Natural killer cell treated with Interleukin-12 subunit alpha and Interleukin-12 subunit beta and Interleukin-15 and Interleukin-18, amount 100 ng/mL, for 72 hours (primary cell): Measurements from ENCODE around the gene FMN1. TPM values are rescaled to one million over a fixed set of nuclear protein-coding genes. Genes with fewer than 3 reads are reported as not detected.

Experiments used
- ATAC-seq, 2 donors: fragments of 150-1000 bp; cut with Tn5 transposase in 1 of 2; sonication (Bioruptor Pico), chemical (Tn5 transposase) in 1 of 2; 2 replicates each; pipeline ENCODE4 v1.10.0; 2021
- DNase-seq: peaks from one replicate; pipeline ENCODE4 v3.0.0; 2022; ENCODE audit warnings: low spot score
- H3K27ac Mint-ChIP-seq, 2 donors: 1 replicate in 1 of 2; 2 replicates in 1 of 2; pipeline ENCODE4 v1.8.0; 2022; ENCODE audit warnings: mixed read lengths in 2 of 2, mild to moderate bottlenecking in 1 of 2, moderate library complexity in 1 of 2
- H3K27me3 Mint-ChIP-seq, 2 donors: 1 replicate in 1 of 2; 2 replicates in 1 of 2; pipeline ENCODE4 v1.8.0; 2022; ENCODE audit warnings: mixed read lengths in 2 of 2
- H3K36me3 Mint-ChIP-seq: one replicate; pipeline ENCODE4 v1.8.0; 2022; ENCODE audit warnings: mixed read lengths
- H3K4me1 Mint-ChIP-seq, 2 donors: 1 replicate in 1 of 2; 2 replicates in 1 of 2; pipeline ENCODE4 v1.8.0; 2022; ENCODE audit warnings: low read depth in 2 of 2, mixed read lengths in 2 of 2, mild to moderate bottlenecking in 1 of 2
- H3K4me3 Mint-ChIP-seq: one replicate; pipeline ENCODE4 v1.8.0; 2022; ENCODE audit warnings: mixed read lengths
- H3K9me3 Mint-ChIP-seq: 2 replicates; pipeline ENCODE4 v1.8.0; 2022; ENCODE audit warnings: mixed read lengths
- total RNA-seq, 2 donors: library from RNA; stranded (reverse); gene quantifications; one replicate each; pipeline ENCODE4 v1.2.3, GENCODE V29; 2022

The FMN1 gene
- total RNA-seq, 2 donors from 2014 or later, result 0.55 to 2.6 TPM

DNA sequence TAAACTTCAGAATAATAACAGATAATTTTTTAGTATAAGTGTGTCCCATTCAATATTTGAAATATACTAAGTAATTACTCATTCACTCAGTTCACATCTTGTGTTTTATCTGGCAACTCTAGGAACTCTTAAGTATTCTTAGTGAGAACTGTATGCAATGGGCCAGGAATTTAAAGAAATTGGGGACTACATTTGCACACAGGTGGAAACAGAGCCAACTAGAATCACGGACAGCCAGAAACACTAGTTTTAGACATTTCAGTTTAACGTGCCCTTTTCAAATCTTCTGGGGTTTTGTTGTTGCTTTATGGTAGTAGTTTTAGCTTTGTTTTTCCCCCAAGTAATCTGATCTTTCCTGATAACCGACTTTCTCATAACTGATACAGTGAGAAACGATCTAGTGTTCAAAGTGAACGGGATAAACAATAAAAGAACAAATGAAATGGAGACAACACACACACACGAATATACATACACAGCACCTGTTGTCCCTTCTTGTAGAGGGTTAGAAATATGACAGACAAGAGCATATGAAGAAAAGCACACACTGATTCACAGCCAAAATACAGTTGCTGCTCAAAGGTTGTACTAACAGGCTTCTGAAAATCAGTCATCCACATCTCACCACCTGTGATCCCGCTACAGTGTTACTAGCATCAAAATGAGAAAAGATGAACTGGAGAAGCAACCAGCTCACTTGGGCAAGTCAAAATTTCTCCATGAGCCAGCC is 167.0 kb downstream of the FMN1 start:
- Mint-ChIP-seq H3K36me3 (no peaks in the 10 kb centered on the region), H3K4me3 (no peak overlapping the region), H3K27ac (no peak overlapping the region), H3K27me3 (peaks cover 5 to 10% of the 10 kb centered on the region in 2 donors), H3K4me1 (peaks cover 0 to 10% of the 10 kb centered on the region in 2 donors), H3K9me3 (no peaks in the 10 kb centered on the region)
- ATAC-seq (no peak), DNase-seq (no peak)

DNA sequence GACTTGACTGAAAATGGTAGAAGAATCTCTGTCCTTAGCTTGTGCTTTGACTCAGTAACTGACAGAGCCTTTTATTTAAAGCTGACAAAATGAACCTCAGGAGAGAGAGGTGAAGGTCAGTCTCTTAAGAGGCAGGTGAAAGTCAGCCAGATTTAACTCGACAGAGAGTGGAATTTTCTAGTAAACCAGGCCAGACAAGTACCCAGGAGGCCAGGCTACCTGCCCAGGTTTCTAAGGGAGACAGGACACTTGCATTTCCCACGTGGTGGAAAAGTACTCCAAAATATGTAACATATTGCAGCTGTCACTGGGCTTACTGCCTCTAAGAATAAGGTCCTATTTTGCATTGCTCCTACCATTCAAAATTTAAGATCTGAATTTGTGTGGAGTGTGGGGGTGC is 167.9 kb downstream of the FMN1 start:
- ATAC-seq, result no peak
- H3K27ac Mint-ChIP-seq, result no peak overlapping the region
- H3K27me3 Mint-ChIP-seq, result peaks cover 5 to 11% of the 10 kb centered on the region in 2 donors
- H3K36me3 Mint-ChIP-seq, result no peaks in the 10 kb centered on the region
- H3K4me3 Mint-ChIP-seq, result no peak overlapping the region
- peaks cover 0 to 10% of the 10 kb centered on the region in 2 donors for H3K4me1 Mint-ChIP-seq
- H3K9me3 Mint-ChIP-seq, result no peaks in the 10 kb centered on the region
- DNase-seq, result no peak

DNA sequence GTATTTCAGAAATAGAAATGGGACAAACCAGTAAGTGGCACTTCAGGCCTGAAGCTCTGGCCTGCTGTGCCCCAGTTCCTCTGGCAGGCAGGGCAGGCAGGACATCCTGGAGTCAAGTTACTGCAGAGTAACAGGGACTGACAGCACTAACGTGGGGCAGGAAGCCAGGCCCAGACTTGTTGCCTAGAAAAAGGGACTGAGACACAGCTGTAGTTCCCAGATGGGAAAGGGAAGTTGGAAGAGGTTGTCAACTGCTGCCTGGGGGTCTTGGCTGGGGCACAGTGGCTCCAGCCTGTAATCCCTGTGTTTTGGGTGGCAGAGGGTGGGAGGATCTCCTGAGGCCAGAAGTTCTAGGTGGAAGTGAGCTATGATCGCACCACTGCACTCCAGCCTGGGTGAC is 171.9 kb downstream of the FMN1 start:
- Mint-ChIP-seq H3K9me3 (no peaks in the 10 kb centered on the region), H3K27me3 (peaks cover 0 to 6% of the 10 kb centered on the region in 2 donors), H3K27ac (no peak overlapping the region), H3K4me3 (no peak overlapping the region), H3K36me3 (no peaks in the 10 kb centered on the region), H3K4me1 (no peaks in the 10 kb centered on the region)
- DNase-seq, result no peak
- no peak for ATAC-seq

GRCh38 chr15:33021806-33022389 is 172.6 kb downstream of the FMN1 start:
- no peaks in the 10 kb centered on the region for H3K36me3 Mint-ChIP-seq
- no peak overlapping the region for H3K27ac Mint-ChIP-seq
- no peak for ATAC-seq
- H3K4me1 Mint-ChIP-seq, result no peaks in the 10 kb centered on the region
- peaks cover 0 to 6% of the 10 kb centered on the region in 2 donors for H3K27me3 Mint-ChIP-seq
- no peak for DNase-seq
- H3K9me3 Mint-ChIP-seq, result no peaks in the 10 kb centered on the region
- no peak overlapping the region for H3K4me3 Mint-ChIP-seq

DNA sequence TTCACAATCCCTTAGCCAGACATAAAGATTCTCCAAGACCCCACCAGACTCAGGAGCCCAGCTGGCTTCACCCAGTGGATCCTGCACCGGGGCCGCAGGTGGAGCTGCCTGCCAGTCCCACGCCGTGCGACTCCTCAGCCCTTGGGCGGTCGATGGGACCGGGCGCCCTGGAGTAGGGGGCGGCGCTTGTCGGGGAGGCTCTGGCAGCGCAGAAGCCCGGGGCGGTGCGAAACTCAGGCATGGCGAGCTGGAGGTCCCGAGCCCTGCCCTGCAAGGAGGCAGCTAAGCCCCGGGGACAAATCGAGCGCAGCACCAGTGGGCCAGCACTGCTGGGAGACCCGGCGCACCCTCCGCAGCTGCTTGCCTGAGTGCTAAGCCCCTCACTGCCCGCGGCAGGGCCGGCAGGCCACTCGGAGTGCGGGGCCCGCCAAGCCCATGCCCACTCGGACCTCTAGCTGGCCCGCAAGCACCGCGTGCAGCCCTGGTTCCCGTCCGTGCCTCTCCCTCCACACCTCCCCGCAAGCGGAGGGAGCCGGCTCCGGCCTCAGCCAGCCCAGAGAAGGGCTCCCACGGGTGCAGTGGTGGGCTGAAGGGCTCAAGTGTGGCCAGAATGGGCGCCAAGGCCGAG is 175.0 kb downstream of the FMN1 start:
- H3K9me3 Mint-ChIP-seq, result no peaks in the 10 kb centered on the region
- peaks cover 0 to 6% of the 10 kb centered on the region in 2 donors for H3K27me3 Mint-ChIP-seq
- H3K4me3 Mint-ChIP-seq, result no peak overlapping the region
- no peak for DNase-seq
- H3K4me1 Mint-ChIP-seq, result no peaks in the 10 kb centered on the region
- no peak for ATAC-seq
- H3K36me3 Mint-ChIP-seq, result no peaks in the 10 kb centered on the region
- H3K27ac Mint-ChIP-seq, result no peak overlapping the region

GRCh38 chr15:33016405-33017024 is 178.0 kb downstream of the FMN1 start:
- Mint-ChIP-seq H3K27ac (no peak overlapping the region), H3K27me3 (peaks cover 0 to 9% of the 10 kb centered on the region in 2 donors), H3K36me3 (no peaks in the 10 kb centered on the region), H3K4me1 (no peaks in the 10 kb centered on the region), H3K9me3 (no peaks in the 10 kb centered on the region), H3K4me3 (no peak overlapping the region)
- DNase-seq, result no peak
- ATAC-seq, result no peak

DNA sequence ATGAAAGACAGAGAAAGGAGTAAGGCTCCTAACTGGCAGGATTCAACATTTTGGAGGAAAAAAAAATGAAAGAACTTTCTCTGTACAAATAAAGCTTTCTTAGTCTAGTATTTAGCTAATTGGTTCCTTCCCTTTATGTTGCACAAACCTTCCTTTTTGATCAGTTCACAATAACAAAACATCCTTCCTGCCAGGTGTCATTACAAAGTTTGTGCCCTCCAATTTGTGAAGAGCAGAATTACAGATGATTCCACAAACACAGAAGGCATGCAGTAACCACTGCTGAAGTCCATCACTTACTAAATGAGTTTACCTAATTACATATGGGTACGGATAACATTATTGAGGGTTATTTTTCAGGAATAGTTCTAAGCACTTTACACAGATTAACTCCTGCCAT is 179.9 kb downstream of the FMN1 start:
- H3K4me1 Mint-ChIP-seq, result no peaks in the 10 kb centered on the region
- peaks cover 0 to 13% of the 10 kb centered on the region in 2 donors for H3K27me3 Mint-ChIP-seq
- DNase-seq (no peak), ATAC-seq (no peak)
- H3K9me3 Mint-ChIP-seq, result no peaks in the 10 kb centered on the region
- no peak overlapping the region for H3K27ac Mint-ChIP-seq
- no peaks in the 10 kb centered on the region for H3K36me3 Mint-ChIP-seq
- no peak overlapping the region for H3K4me3 Mint-ChIP-seq

DNA sequence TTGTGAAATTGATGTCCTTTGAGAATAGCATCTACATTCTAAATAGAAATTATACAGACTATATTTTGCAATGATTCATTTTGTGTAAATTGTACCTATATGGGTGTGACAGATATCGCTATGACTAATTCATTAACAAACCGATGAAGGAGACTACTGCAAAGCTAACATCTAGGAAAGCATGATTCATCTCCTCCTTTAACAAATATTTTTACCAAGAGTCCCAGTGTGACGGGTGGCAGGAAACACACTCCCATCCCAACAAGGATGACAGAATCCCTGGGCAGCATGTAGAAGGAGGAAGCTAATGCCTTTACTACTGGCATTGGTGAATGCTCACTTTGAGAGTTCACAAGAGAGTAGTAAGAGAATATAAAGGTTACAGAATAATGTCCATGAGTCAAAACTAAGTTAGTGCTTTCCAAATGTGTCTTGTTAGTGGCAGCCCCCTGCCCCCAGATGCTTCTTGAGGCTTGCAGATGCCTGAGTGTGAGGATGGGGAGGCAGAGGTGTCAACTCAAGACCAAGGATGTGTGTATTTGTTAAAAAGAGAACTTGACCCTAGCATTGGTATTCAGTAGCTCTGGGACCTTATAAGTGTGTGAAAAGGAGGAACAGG is 180.6 kb downstream of the FMN1 start:
- ATAC-seq (peak in 1 of 2 donors; percentile 41), DNase-seq (no peak)
- Mint-ChIP-seq H3K9me3 (no peaks in the 10 kb centered on the region), H3K4me3 (no peak overlapping the region), H3K27ac (no peak overlapping the region), H3K36me3 (no peaks in the 10 kb centered on the region), H3K27me3 (peaks cover 0 to 17% of the 10 kb centered on the region in 2 donors), H3K4me1 (no peaks in the 10 kb centered on the region)

- H3K27ac Mint-ChIP-seq, result no peak overlapping the region
- no peaks in the 10 kb centered on the region for H3K4me1 Mint-ChIP-seq
- H3K36me3 Mint-ChIP-seq, result no peaks in the 10 kb centered on the region
- no peak for ATAC-seq
- DNase-seq, result no peak
- no peak overlapping the region for H3K4me3 Mint-ChIP-seq
- H3K9me3 Mint-ChIP-seq, result no peaks in the 10 kb centered on the region
- peaks cover 0 to 26% of the 10 kb centered on the region in 2 donors for H3K27me3 Mint-ChIP-seq
Measured at GRCh38 chr15:33011976-33012375, 182.5 kb downstream of the FMN1 start.

GRCh38 chr15:33009603-33010002 is 184.9 kb downstream of the FMN1 start:
- Mint-ChIP-seq H3K9me3 (no peaks in the 10 kb centered on the region), H3K36me3 (no peaks in the 10 kb centered on the region)

DNA sequence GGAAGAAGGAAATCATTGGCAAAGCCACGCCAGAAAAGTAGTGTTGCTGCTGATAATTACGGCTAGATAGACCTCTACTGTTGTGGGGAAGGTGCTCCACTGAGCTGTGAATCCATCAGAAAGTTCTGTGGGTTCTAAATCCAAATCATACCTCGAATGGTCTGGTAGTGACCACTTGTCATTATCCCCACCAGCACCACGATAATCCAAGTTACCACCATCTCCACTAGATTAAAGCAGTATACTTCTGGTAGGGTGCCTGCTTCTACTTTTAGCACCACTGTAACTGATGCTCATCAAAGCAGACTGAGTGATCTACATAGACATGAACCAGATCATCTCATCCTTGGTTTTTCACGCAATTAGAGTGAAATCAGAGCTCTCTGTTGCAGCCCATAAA is 185.5 kb downstream of the FMN1 start:
- no peak for ATAC-seq
- H3K36me3 Mint-ChIP-seq, result no peaks in the 10 kb centered on the region
- peaks cover 7 to 31% of the 10 kb centered on the region in 2 donors for H3K27me3 Mint-ChIP-seq

More at GRCh38 chr15:33009603-33010002, 184.9 kb downstream of the FMN1 start:
- Mint-ChIP-seq H3K27ac (no peak overlapping the region), H3K4me1 (peaks cover 0 to 5% of the 10 kb centered on the region in 2 donors), H3K4me3 (no peak overlapping the region), H3K27me3 (peaks cover 7 to 31% of the 10 kb centered on the region in 2 donors)
- no peak for ATAC-seq
- no peak for DNase-seq

GRCh38 chr15:33008284-33008995 is 186.1 kb downstream of the FMN1 start:
- peaks cover 0 to 5% of the 10 kb centered on the region in 2 donors for H3K4me1 Mint-ChIP-seq
- H3K36me3 Mint-ChIP-seq, result no peaks in the 10 kb centered on the region
- no peak overlapping the region for H3K4me3 Mint-ChIP-seq

More for the DNA sequence above, 185.5 kb downstream of the FMN1 start:
- DNase-seq, result no peak
- H3K4me3 Mint-ChIP-seq, result no peak overlapping the region
- peaks cover 0 to 5% of the 10 kb centered on the region in 2 donors for H3K4me1 Mint-ChIP-seq
- H3K27ac Mint-ChIP-seq, result no peak overlapping the region
- no peaks in the 10 kb centered on the region for H3K9me3 Mint-ChIP-seq

GRCh38 chr15:33007303-33007855 is 187.1 kb downstream of the FMN1 start:
- H3K9me3 Mint-ChIP-seq, result no peaks in the 10 kb centered on the region
- DNase-seq, result no peak
- ATAC-seq, result no peak
- no peak overlapping the region for H3K4me3 Mint-ChIP-seq
- H3K27ac Mint-ChIP-seq, result no peak overlapping the region
- H3K27me3 Mint-ChIP-seq, result peaks cover 7 to 25% of the 10 kb centered on the region in 2 donors
- H3K36me3 Mint-ChIP-seq, result no peaks in the 10 kb centered on the region
- peaks cover 0 to 5% of the 10 kb centered on the region in 2 donors for H3K4me1 Mint-ChIP-seq

More at GRCh38 chr15:33008284-33008995, 186.1 kb downstream of the FMN1 start:
- Mint-ChIP-seq H3K27me3 (peaks cover 7 to 31% of the 10 kb centered on the region in 2 donors), H3K9me3 (no peaks in the 10 kb centered on the region), H3K27ac (no peak overlapping the region)
- DNase-seq, result no peak
- ATAC-seq, result no peak
